HG03280 (cell line): ENCODE measurements around the gene APOLD1.
A peak's percentile ranks its signal among the peaks of the same experiment; 100 is the strongest.
"Not testable (repeated sequence)": the region's sequence is repeated elsewhere in the genome, so short reads cannot be mapped to it uniquely, and the experiment has no call there.

Experiments
- ATAC-seq: cut with Tn5 transposase; IDR thresholded peaks from one replicate; pipeline ENCODE4 v1.9.1; 2021; ENCODE audit warnings: mild to moderate bottlenecking, moderate library complexity; ENCODE audit not compliant: unreplicated experiment

The APOLD1 gene

GRCh38 chr12:12786351-12786705 lies 869 bp downstream of the APOLD1 start:
- peak; percentile 14 for ATAC-seq

- peak; percentile 83 for ATAC-seq
These were observed 1.5 kb downstream of the APOLD1 start for GRCh38 chr12:12786706-12787601.

GRCh38 chr12:12788131-12788530 lies 2.7 kb downstream of the APOLD1 start:
- no peak for ATAC-seq

GRCh38 chr12:12788675-12789368 lies 3.4 kb downstream of the APOLD1 start:
- ATAC-seq, result peak; percentile 48

GRCh38 chr12:12790956-12791355 lies 5.5 kb downstream of the APOLD1 start:
- ATAC-seq, result no peak

GRCh38 chr12:12791756-12792369 lies 6.4 kb downstream of the APOLD1 start:
- ATAC-seq, result no peak

GRCh38 chr12:12792421-12792820 lies 7.0 kb downstream of the APOLD1 start:
- no peak for ATAC-seq

- ATAC-seq, result no peak
These were observed 9.2 kb downstream of the APOLD1 start for GRCh38 chr12:12794686-12795085.

GRCh38 chr12:12796171-12796570 lies 10.7 kb downstream of the APOLD1 start:
- ATAC-seq, result no peak

GRCh38 chr12:12796928-12797793 lies 11.7 kb downstream of the APOLD1 start:
- ATAC-seq, result no peak

- ATAC-seq, result no peak
These were observed 12.3 kb downstream of the APOLD1 start for GRCh38 chr12:12797794-12798152.

GRCh38 chr12:12798480-12798879 lies 13.0 kb downstream of the APOLD1 start:
- ATAC-seq, result no peak

- no peak for ATAC-seq
These were observed 13.9 kb downstream of the APOLD1 start for GRCh38 chr12:12799163-12799920.

GRCh38 chr12:12800406-12801180 lies 15.1 kb downstream of the APOLD1 start:
- ATAC-seq, result no peak

- ATAC-seq, result not testable (repeated sequence)
These were observed 16.2 kb downstream of the APOLD1 start for GRCh38 chr12:12801656-12802055.

GRCh38 chr12:12803186-12803585 lies 17.7 kb downstream of the APOLD1 start:
- ATAC-seq, result peak; percentile 81

GRCh38 chr12:12804011-12804410 lies 18.6 kb downstream of the APOLD1 start:
- no peak for ATAC-seq

GRCh38 chr12:12804432-12804886 lies 19.0 kb downstream of the APOLD1 start:
- no peak for ATAC-seq

- no peak for ATAC-seq
These were observed 21.5 kb downstream of the APOLD1 start for GRCh38 chr12:12806784-12807516.
